Stimulated activated CD4-positive, alpha-beta T cell treated with anti-CD3 and anti-CD28 coated beads, Interleukin-1b, Interleukin-23, amount 100 ng/mL, for 1 hour (primary cell): ENCODE data around the gene PTPRN2.

ENCODE experiments used
- DNase-seq, 2 donors: peaks; one replicate each; pipeline ENCODE4 v3.0.0-alpha.2; 2020; ENCODE audit warnings: low read depth in 2 of 2

PTPRN2 gene

GRCh38 chr7:157627646-157628045 is 960.0 kb downstream of the PTPRN2 start:
- DNase-seq, result no peak

DNA sequence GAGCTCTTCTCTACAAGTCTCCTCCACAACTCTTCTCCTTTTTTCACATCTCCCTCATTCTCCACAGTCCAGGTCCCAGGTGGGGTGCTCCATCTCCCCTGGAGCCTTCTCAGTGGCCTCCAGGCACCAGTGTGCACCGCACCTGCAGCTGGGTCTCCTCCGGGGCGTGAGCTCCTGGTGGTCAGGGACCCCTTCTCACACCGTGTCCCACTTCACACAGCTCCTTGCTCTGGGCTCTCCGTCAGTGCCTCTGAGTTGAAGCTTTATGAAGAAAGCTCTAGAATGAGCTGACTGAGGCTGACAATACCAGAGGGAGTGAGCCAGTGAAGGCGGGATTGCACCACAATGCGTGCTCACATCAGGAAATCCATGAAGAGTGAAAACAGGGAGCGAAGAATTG is 960.6 kb downstream of the PTPRN2 start:
- DNase-seq, result no peak

DNA sequence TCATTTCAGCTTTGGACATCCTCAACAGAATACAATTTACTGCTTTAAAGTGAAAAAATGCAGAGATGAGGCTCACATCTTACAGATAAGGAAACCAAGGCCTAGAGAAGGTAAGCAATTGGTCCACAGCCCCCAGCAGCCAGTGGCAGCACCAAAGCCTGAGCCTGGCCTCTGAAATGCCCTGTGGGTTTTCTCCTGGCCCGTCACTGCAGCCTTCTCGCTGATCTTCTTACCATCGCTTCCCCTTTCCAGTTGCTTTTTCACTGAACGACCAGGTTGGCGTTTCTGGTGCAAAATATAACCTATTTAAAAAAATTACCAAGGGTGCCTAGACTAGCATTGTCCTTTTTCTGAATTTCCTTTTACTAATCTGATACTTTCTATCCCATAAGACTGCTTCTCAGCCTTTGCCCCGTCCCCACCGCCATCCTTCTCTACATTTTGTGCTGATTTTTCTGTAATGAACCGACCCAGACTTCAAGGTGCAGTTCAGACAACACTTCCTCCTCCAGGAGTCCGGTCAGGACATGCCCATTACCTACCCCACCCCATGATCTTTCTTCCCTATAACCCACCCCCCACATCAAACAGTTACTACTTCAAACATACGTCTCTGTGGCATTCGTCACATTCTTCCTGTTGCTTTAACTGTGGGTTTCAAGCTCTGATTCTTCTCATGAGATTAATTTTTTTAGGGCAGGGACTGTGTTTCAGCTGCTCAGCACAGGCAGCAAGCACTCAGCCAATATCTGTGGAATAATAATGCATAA is 961.5 kb downstream of the PTPRN2 start:
- DNase-seq, result no peak

GRCh38 chr7:157623556-157623955 is 964.1 kb downstream of the PTPRN2 start:
- no peak for DNase-seq

- DNase-seq, result no peak
Measured at GRCh38 chr7:157622408-157623205, 965.0 kb downstream of the PTPRN2 start.

DNA sequence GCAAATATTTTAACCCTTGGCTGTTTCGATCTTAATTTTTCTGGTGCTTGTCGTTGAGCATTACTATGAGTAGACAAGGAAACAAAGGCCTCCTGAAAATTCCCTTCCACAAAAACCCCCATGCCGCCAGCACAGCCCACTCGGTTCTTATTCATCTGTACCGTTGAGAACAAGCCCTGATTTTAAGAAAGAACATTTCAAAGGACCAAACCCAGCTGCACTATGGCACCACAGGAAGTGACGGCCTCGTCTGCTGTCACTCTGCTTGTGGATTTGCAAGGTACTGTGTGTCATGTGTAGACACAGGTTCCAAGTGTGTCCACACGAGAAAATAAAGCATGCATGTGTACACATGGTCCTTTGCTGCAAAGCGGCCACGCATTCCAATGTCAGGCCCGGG is 965.6 kb downstream of the PTPRN2 start:
- no peak for DNase-seq

GRCh38 chr7:157621131-157621681 is 966.4 kb downstream of the PTPRN2 start:
- DNase-seq, result no peak

- no peak for DNase-seq
Measured at GRCh38 chr7:157620616-157621015, 967.0 kb downstream of the PTPRN2 start.

DNA sequence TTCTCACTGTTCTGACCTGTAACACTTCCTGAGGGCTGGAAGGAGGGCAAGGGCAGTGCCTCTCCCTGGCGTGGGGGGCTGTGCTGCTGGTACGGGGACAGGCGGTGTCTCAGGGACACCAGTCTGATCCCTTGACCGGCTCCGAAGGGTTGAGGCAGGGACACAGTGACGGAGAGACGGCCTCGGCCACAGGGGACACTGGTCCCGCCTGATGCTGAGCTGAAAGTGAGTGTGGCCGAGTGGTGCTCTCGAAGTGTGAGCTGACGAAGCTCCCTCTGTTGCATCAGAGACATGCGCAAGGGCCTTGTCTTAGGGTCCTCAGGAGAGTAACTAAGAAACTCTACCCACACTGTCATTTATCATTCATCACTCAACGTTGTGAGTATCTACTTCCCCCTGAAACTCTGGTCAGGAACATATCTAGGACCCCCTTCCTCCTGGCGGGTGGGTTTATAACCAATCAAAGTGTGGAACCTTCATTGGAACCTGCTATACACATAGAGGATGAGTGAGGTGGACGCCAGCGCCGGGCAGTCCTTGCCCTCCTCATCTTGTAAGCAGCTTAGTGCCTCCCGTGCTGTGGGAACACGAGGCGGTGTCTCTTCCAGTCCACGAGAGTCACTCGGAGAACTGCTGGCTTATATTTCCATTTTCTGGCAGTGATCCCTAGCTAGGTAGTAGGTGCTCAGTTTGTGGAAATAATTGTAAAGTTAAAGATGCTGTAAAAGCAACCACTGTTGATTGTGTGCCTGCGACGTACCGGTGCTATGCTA is 967.7 kb downstream of the PTPRN2 start:
- no peak for DNase-seq

- no peak for DNase-seq
Measured at GRCh38 chr7:157618823-157619606, 968.6 kb downstream of the PTPRN2 start.

DNA sequence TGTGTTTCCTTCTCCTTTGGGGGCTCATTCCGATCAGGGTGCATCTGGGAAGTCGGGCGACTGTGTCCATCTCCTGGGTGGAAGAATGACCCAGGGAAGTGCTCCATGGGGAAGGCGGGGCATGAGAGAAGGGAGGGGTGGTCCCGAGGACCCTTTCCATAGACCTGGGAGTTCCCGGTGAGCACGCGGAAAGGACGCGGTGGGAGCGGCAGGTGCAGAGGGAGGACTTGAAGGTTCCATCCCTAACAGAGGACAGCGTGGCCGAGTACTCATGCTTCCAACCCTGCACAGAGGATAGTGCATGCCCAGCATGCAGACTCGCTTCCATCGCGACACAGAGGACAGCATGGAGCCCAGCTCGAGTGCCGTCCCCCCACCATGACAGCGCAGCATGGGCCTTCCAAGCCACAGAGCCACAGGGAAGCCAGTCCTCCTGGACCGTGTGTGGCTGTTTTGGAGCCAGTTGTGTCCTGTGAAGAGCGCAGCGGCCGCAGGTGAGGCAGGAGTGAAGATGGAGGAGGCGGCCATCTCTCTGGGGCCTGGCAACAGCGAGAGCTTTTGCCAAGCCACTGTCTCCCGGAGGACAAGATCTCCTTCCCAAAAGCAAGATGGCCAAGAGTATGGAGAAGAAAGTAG is 969.4 kb downstream of the PTPRN2 start:
- no peak for DNase-seq

DNA sequence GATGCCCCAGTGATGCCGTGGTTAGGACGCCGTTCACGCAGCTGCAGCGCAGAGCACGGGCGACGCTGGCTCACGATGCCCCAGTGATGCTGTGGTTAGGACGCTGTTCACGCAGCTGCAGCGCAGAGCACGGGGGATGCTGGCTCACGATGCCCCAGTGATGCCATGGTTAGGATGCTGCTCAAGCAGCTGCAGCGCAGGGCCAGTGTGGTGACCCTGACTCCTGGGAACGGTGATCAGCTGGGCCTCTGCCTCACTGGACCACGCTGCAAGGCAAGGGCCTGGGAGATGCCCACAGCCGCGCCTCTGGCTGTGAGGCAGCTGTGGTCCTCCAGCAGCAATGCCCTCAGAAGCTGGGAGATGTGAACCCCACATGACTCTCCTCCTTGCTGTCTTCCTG is 970.2 kb downstream of the PTPRN2 start:
- no peak for DNase-seq

DNA sequence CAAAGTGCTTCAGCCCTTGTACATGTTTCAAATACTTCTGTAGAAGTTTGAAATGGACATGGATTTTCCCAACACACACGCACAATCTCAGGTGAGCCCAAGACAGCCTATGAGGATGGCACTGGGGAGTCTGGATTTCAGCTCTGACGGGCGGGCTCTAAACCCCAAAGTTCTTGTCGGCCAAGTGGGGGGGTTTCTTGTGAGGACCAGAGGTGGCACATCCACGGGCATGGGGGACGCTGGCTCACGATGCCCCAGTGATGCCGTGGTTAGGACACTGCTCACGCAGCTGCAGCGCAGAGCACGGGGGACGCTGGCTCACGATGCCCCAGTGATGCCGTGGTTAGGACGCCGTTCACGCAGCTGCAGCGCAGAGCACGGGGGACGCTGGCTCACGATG is 970.7 kb downstream of the PTPRN2 start:
- DNase-seq, result no peak

DNA sequence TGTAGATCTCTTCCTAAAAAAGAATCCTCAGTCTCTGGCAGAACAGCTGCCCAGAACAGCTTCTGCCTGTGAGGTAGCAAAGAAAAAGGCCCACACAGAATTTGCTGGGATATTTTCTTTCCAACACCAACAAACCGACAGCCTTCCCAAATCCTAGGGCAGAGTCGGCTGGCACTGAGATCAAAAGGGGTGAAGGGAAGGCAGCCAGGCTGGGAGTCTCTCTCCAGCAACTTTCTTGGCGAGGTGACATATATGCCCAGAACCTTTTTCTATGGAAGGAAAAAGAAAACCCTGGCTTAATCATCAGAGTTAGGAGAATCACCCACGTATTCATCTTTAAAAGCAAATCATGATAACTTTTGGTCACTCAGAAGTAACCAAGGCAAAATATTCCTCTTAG is 971.2 kb downstream of the PTPRN2 start:
- no peak for DNase-seq

GRCh38 chr7:157615852-157616251 is 971.8 kb downstream of the PTPRN2 start:
- DNase-seq, result no peak

GRCh38 chr7:157615101-157615817 is 972.4 kb downstream of the PTPRN2 start:
- no peak for DNase-seq

- DNase-seq, result no peak
Measured at GRCh38 chr7:157614457-157615020, 973.1 kb downstream of the PTPRN2 start.

GRCh38 chr7:157613575-157614322 is 973.9 kb downstream of the PTPRN2 start:
- no peak for DNase-seq
